Measurements from ENCODE around the gene NRDC.

NRDC gene

DNA sequence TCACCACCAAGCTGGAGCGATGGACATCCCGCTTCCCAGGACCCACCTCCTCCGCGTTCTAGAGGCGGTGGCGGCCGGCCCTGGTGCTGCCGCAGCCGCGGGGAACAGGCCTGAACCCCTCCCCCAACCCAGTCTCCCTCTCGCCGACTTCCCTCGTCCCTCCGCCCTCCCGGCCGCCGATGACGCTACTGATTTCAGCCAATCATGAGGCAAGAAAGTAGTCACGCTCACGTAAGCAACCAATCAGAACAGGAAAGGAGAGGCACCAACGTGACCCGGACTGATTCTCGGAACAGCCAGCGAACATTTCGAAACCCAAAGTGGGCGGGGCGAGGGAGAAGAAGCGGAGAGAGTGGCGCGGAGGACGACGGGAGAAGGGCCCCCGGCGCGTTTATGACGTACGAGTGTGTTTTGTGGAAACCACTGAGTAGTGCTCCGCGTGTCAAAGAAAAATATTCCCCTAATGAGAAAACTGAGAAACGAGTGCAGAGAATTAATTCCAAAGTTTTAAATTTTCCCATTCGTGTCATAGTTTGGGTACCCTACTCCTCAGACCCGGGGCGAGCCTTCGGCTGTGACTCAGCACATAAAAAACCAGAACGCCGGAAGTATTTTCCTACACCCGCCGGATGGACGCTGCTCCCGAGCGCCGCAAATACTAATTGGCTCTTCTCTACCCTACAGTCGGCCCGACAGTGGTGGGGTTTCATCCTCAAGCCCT lies at the start of gene NRDC:
Gene NRDC, minus strand, starts transcription at position 112 of the 721 bp plus-strand sequence. CDS start 112 bp downstream, outside the sequence.
- peak; percentile 58 for TF ChIP-seq CTCF (IDR thresholded peaks at IDR 0.05)
- peaks cover 44 to 47% of the 10 kb centered on the region in 2 experiments for H3K4me1 ChIP-seq (ENCODE audit: control insufficient read depth in 1 of 2, insufficient read depth in 1 of 2, low read depth in 1 of 2, low read length in 1 of 2)

GRCh38 chr1:51927029-51927428 lies 48.5 kb upstream of the NRDC start:
- H3K4me3 ChIP-seq (ENCODE audit: low read depth in 1 of 2, low read length in 1 of 2) = no peak overlapping the region
- H3K36me3 ChIP-seq = no peaks in the 10 kb centered on the region
- H3K4me1 ChIP-seq (ENCODE audit: control insufficient read depth in 1 of 2, insufficient read depth in 1 of 2, low read depth in 1 of 2, low read length in 1 of 2) = no peaks in the 10 kb centered on the region
- H3K27me3 ChIP-seq = peaks cover 42% of the 10 kb centered on the region
- TF ChIP-seq CTCF (IDR thresholded peaks at IDR 0.05) = no peak
- no peaks in the 10 kb centered on the region for H3K9me3 ChIP-seq
- no peak overlapping the region for H3K27ac ChIP-seq

More for the DNA sequence above, at the start of gene NRDC:
- H3K27ac ChIP-seq = peak within 1 kb of the TSS; percentile 96
- peaks cover 35% of the 10 kb centered on the region for H3K27me3 ChIP-seq
- no peaks in the 10 kb centered on the region for H3K9me3 ChIP-seq
- H3K36me3 ChIP-seq = peaks cover 6% of the 10 kb centered on the region
- peak within 1 kb of the TSS; percentile 81 to 91 for H3K4me3 ChIP-seq (ENCODE audit: low read depth in 1 of 2, low read length in 1 of 2)

DNA sequence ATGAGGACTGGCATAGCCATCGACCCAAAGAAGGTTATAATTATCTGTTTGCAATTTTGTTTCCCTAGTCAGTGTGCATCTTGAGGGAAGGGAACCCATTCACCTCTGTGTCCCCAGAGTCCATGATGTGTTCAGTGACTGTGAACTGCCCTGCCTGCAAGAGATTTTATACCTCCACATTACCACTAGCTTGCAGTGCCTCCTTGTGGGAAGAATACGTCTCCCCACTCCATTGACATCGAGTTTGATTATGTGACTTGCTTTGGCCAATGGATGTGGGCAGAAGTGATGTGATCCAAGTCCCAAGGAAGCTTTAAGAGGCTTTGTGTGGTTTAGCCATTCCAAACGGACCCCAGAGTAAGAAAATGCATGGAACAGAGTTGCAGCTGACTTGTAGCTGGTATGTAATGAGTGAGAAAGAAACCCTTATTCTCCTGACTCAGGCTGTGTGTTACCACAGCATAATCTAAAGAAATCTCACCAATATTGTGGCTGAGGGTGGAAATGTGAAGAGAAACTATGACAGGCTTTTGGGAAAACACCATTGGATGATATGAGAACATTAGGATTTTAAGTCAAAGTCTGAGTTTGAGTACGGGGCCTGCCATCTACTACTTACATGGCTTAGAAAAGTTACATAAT lies 47.8 kb upstream of the NRDC start:
- Histone ChIP-seq H3K9me3 (no peaks in the 10 kb centered on the region), H3K36me3 (no peaks in the 10 kb centered on the region), H3K4me1 (ENCODE audit: control insufficient read depth in 1 of 2, insufficient read depth in 1 of 2, low read depth in 1 of 2, low read length in 1 of 2) (no peaks in the 10 kb centered on the region), H3K27me3 (peaks cover 45% of the 10 kb centered on the region), H3K4me3 (ENCODE audit: low read depth in 1 of 2, low read length in 1 of 2) (no peak overlapping the region), H3K27ac (no peak overlapping the region)
- TF ChIP-seq CTCF (IDR thresholded peaks at IDR 0.05) = no peak

DNA sequence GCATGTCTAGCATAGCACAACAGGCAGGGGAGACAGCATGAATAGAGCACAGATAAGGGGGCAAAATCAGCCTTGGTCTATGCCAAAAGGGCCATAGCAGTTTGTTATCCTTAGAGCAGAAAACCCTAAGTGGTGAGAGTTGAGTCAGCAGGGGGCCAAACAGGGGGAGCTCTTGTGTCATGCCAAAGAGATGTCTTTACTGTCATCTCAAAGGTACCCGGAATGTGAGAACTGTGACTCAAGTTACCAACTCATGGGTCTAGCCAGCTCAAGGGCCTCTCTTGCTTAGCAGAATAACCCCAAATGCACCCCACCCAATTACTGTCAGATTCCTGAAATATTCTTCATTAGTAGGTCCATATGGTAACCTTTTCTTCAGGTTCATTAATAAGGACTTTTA lies 45.9 kb upstream of the NRDC start:
- H3K36me3 ChIP-seq = no peaks in the 10 kb centered on the region
- no peak overlapping the region for H3K4me3 ChIP-seq (ENCODE audit: low read depth in 1 of 2, low read length in 1 of 2)
- no peak overlapping the region for H3K27ac ChIP-seq
- no peak for TF ChIP-seq CTCF (IDR thresholded peaks at IDR 0.05)
- H3K9me3 ChIP-seq = no peaks in the 10 kb centered on the region
- no peaks in the 10 kb centered on the region for H3K4me1 ChIP-seq (ENCODE audit: control insufficient read depth in 1 of 2, insufficient read depth in 1 of 2, low read depth in 1 of 2, low read length in 1 of 2)
- peaks cover 49% of the 10 kb centered on the region for H3K27me3 ChIP-seq

DNA sequence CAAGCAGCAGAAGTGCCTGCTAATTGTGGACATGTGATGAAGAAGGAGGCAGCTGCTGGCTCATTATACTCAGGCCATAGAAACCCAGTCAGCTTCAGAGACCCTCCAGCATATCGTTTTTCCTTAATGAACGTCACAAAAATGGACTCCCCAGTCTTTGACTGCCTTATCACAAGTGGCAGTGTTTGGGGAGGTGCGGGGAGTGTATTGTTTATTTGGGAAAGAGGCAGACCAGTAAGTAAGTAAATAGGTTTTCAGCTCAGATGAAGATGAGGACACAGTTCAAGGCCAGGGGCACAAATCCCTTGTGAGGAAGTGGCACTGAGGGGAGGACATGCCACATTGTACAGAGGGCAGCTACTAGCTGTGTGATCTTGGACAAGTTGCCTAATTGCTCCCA lies 43.5 kb upstream of the NRDC start:
- H3K4me3 ChIP-seq (ENCODE audit: low read depth in 1 of 2, low read length in 1 of 2) = no peak overlapping the region
- H3K27me3 ChIP-seq = peaks cover 48% of the 10 kb centered on the region
- no peaks in the 10 kb centered on the region for H3K4me1 ChIP-seq (ENCODE audit: control insufficient read depth in 1 of 2, insufficient read depth in 1 of 2, low read depth in 1 of 2, low read length in 1 of 2)
- no peak overlapping the region for H3K27ac ChIP-seq
- H3K36me3 ChIP-seq = no peaks in the 10 kb centered on the region
- no peaks in the 10 kb centered on the region for H3K9me3 ChIP-seq
- no peak for TF ChIP-seq CTCF (IDR thresholded peaks at IDR 0.05)
